Subcutaneous adipose tissue (tissue), 4 donors: ENCODE results near the gene IL22RA1. TPM values are rescaled to one million over a fixed set of nuclear protein-coding genes. Genes with fewer than 3 reads are reported as not detected.

Experiments
- CTCF ChIP-seq: fragments of 450-650 bp; IDR thresholded peaks from one replicate; pipeline ENCODE4 v1.5.1; 2016; ENCODE audit warnings: low read depth, mild to moderate bottlenecking, control low read depth, antibody characterized with exemption, moderate library complexity
- total RNA-seq, 4 donors: library from RNA; depleted of rRNA; stranded (reverse); fragments of >200 nt; gene quantifications; one replicate each; pipeline ENCODE4 v1.1.0, GENCODE V29; 2016

IL22RA1 gene
- total RNA-seq, 4 donors from 2014 or later: 0.19 TPM; not detected in 3

GRCh38 chr1:24113641-24114033, 29.3 kb downstream of the IL22RA1 start:
- TF ChIP-seq CTCF: no peak

GRCh38 chr1:24111996-24112779, 30.8 kb downstream of the IL22RA1 start, which contains the start of gene MYOM3:
MYOM3 (minus strand) TSS chr1:24112135; CDS start chr1:24108636, 3,499 bp downstream.
- no peak for TF ChIP-seq CTCF

- no peak for TF ChIP-seq CTCF
Measured at GRCh38 chr1:24111262-24111995, 31.5 kb downstream of the IL22RA1 start.

GRCh38 chr1:24110642-24111261, 32.2 kb downstream of the IL22RA1 start:
- no peak for TF ChIP-seq CTCF

GRCh38 chr1:24109686-24110475, 33.1 kb downstream of the IL22RA1 start:
- no peak for TF ChIP-seq CTCF

GRCh38 chr1:24109166-24109483, 33.8 kb downstream of the IL22RA1 start:
- TF ChIP-seq CTCF: no peak
